Left ventricle myocardium inferior (tissue), 1 donor: Measurements from ENCODE around the gene FAM163B. TPM values are rescaled to one million over a fixed set of nuclear protein-coding genes. Genes with fewer than 3 reads are reported as not detected.

Experiments used
- DNase-seq: peaks from one replicate; pipeline ENCODE4 v3.0.0-alpha.2; 2020
- H3K27ac ChIP-seq: fragments of 200-600 bp; replicated peaks from 2 replicates; pipeline ENCODE4 v1.8.0; 2021
- H3K27me3 ChIP-seq: fragments of 200-600 bp; 2 replicates; pipeline ENCODE4 v1.8.0; 2021; ENCODE audit warnings: low read depth
- H3K36me3 ChIP-seq: fragments of 200-600 bp; 2 replicates; pipeline ENCODE4 v1.8.0; 2021
- H3K4me1 ChIP-seq: fragments of 200-600 bp; 2 replicates; pipeline ENCODE4 v1.8.0; 2021
- H3K4me3 ChIP-seq: fragments of 200-600 bp; 2 replicates; pipeline ENCODE4 v1.8.0; 2021; ENCODE audit warnings: mild to moderate bottlenecking, moderate library complexity
- H3K9me3 ChIP-seq: fragments of 200-600 bp; replicated peaks from 2 replicates; pipeline ENCODE4 v1.8.0; 2021
- CTCF ChIP-seq: fragments of 200-600 bp; IDR thresholded peaks from 2 replicates; pipeline ENCODE4 v1.8.0; 2021; ENCODE audit warnings: antibody characterized with exemption, mild to moderate bottlenecking, borderline replicate concordance
- intact Hi-C: fragments of 100-400 bp; cut with micrococcal nuclease; formaldehyde crosslinking; loops from one replicate; pipeline ENCODE4 v1.11.0; 2022
- total RNA-seq: library from RNA; stranded (reverse); fragmentation: NEBNext Ultra II Directional; extraction: Animal tissue kit (Norgen Biotek cat#: 25700); gene quantifications from one replicate; pipeline ENCODE4 v1.2.1, GENCODE V29; 2021
- donor health status: DM: no; HTN: yes; CAD: no; lungs with severe emphysema.

Gene FAM163B
- total RNA-seq, 1 donor from 2014 or later, result not detected

- no peak for TF ChIP-seq CTCF
Measured at GRCh38 chr9:133571896-133572595, 37.1 kb downstream of the FAM163B start.

GRCh38 chr9:133571391-133571890, 37.7 kb downstream of the FAM163B start:
- Histone ChIP-seq H3K27ac (no peak overlapping the region), H3K4me1 (peaks cover 36% of the 10 kb centered on the region), H3K4me3 (no peak overlapping the region), H3K9me3 (no peaks in the 10 kb centered on the region), H3K36me3 (no peaks in the 10 kb centered on the region), H3K27me3 (peaks cover 11% of the 10 kb centered on the region)
- no peak for DNase-seq
- TF ChIP-seq CTCF, result no peak
- intact Hi-C loops, result no loop called here

More at GRCh38 chr9:133571896-133572595, 37.1 kb downstream of the FAM163B start:
- Histone ChIP-seq H3K27me3 (peaks cover 14% of the 10 kb centered on the region), H3K4me3 (no peak overlapping the region), H3K36me3 (no peaks in the 10 kb centered on the region), H3K9me3 (no peaks in the 10 kb centered on the region), H3K4me1 (peaks cover 42% of the 10 kb centered on the region), H3K27ac (peak overlapping the region; percentile 60)
- intact Hi-C loops, result no loop called here
- DNase-seq, result no peak

GRCh38 chr9:133570691-133571080, 38.5 kb downstream of the FAM163B start:
- Histone ChIP-seq H3K4me1 (peaks cover 30% of the 10 kb centered on the region), H3K36me3 (no peaks in the 10 kb centered on the region), H3K4me3 (no peak overlapping the region), H3K27me3 (peaks cover 7% of the 10 kb centered on the region), H3K9me3 (no peaks in the 10 kb centered on the region), H3K27ac (no peak overlapping the region)
- no peak for DNase-seq
- TF ChIP-seq CTCF, result no peak
- intact Hi-C loops, result no loop called here

- DNase-seq, result no peak
- TF ChIP-seq CTCF, result no peak
- Histone ChIP-seq H3K4me3 (no peak overlapping the region), H3K27ac (no peak overlapping the region), H3K4me1 (peaks cover 28% of the 10 kb centered on the region), H3K9me3 (no peaks in the 10 kb centered on the region), H3K27me3 (peaks cover under 1% of the 10 kb centered on the region), H3K36me3 (no peaks in the 10 kb centered on the region)
- intact Hi-C loops, result no loop called here
Measured at GRCh38 chr9:133569891-133570690, 39.1 kb downstream of the FAM163B start.

GRCh38 chr9:133569121-133569785, 39.9 kb downstream of the FAM163B start:
- intact Hi-C loops, result no loop called here

More at GRCh38 chr9:133569121-133569785, 39.9 kb downstream of the FAM163B start:
- no peak overlapping the region for H3K4me3 ChIP-seq
- no peak for DNase-seq
- H3K36me3 ChIP-seq, result no peaks in the 10 kb centered on the region
- no peak for TF ChIP-seq CTCF
- H3K4me1 ChIP-seq, result peaks cover 34% of the 10 kb centered on the region
- H3K9me3 ChIP-seq, result no peaks in the 10 kb centered on the region
- H3K27ac ChIP-seq, result no peak overlapping the region
- H3K27me3 ChIP-seq, result no peaks in the 10 kb centered on the region
